Neutrophil (primary cell): ENCODE results near the gene INTS1.

Source experiments
- H3K27ac ChIP-seq: fragments of 200-600 bp; sonication (generic); 2 replicates; pipeline ENCODE4 v1.5.1; 2016; ENCODE audit warnings: mild to moderate bottlenecking, moderate library complexity
- H3K27me3 ChIP-seq: fragments of 200-600 bp; sonication (generic); 2 replicates; pipeline ENCODE4 v1.6.0; 2016; ENCODE audit warnings: mild to moderate bottlenecking
- H3K36me3 ChIP-seq: fragments of 200-600 bp; sonication (generic); 2 replicates; pipeline ENCODE4 v1.5.1; 2017
- H3K4me1 ChIP-seq, 2 experiments: fragments of 200-600 bp in 1 of 2; sonication (generic) in 1 of 2; 1 replicate in 1 of 2; 2 replicates in 1 of 2; pipeline versions ENCODE4 v1.5.1 to v1.6.1; 2013 to 2016; ENCODE audit warnings: low read depth in 1 of 2, low read length in 1 of 2, mild to moderate bottlenecking in 1 of 2, moderate library complexity in 1 of 2; ENCODE audit not compliant: control insufficient read depth in 1 of 2, insufficient read depth in 1 of 2
- H3K4me3 ChIP-seq, 2 experiments: fragments of 200-600 bp in 1 of 2; sonication (generic) in 1 of 2; 1 replicate in 1 of 2; 2 replicates in 1 of 2; pipeline ENCODE4 v1.5.1; 2013 to 2016; ENCODE audit warnings: low read depth in 1 of 2, low read length in 1 of 2, mild to moderate bottlenecking in 1 of 2, moderate library complexity in 1 of 2
- H3K9me3 ChIP-seq: fragments of 200-600 bp; sonication (generic); 2 replicates; pipeline ENCODE4 v1.5.1; 2016
- TF ChIP-seq, protein P1 (sequence below): fragments of 200-600 bp; sonication (generic); IDR thresholded peaks from 2 replicates; pipeline ENCODE4 v1.5.1; 2016; ENCODE audit warnings: antibody characterized with exemption

Gene INTS1

DNA sequence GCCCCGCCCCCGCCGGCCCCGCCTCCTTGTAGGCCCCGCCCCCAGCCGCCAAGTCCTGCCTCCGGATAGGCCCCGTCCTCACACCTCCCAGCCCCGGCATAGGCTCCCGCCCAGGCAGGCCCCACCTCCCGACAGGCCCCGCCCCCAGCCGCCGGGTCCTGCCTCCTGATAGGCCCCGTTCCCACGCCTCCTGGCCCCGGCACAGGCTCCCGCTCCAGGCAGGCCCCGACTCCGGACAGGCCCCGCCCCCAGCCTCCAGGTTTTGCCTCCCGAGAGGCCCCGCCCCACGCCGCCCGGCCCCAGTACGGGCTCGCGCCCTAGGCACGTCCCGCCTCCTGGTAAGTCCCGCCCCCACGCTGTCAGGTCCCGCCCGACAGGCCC, 44.7 kb downstream of the INTS1 start:
- H3K27ac ChIP-seq = peak overlapping the region; percentile 65
- no peaks in the 10 kb centered on the region for H3K27me3 ChIP-seq
- peak overlapping the region; percentile 77 to 83 for H3K4me3 ChIP-seq
- no peaks in the 10 kb centered on the region for H3K36me3 ChIP-seq
- no peaks in the 10 kb centered on the region for H3K9me3 ChIP-seq
- peaks cover 50 to 56% of the 10 kb centered on the region in 2 experiments for H3K4me1 ChIP-seq
- TF ChIP-seq, protein P1, sequence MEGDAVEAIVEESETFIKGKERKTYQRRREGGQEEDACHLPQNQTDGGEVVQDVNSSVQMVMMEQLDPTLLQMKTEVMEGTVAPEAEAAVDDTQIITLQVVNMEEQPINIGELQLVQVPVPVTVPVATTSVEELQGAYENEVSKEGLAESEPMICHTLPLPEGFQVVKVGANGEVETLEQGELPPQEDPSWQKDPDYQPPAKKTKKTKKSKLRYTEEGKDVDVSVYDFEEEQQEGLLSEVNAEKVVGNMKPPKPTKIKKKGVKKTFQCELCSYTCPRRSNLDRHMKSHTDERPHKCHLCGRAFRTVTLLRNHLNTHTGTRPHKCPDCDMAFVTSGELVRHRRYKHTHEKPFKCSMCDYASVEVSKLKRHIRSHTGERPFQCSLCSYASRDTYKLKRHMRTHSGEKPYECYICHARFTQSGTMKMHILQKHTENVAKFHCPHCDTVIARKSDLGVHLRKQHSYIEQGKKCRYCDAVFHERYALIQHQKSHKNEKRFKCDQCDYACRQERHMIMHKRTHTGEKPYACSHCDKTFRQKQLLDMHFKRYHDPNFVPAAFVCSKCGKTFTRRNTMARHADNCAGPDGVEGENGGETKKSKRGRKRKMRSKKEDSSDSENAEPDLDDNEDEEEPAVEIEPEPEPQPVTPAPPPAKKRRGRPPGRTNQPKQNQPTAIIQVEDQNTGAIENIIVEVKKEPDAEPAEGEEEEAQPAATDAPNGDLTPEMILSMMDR = peak; percentile 33

DNA sequence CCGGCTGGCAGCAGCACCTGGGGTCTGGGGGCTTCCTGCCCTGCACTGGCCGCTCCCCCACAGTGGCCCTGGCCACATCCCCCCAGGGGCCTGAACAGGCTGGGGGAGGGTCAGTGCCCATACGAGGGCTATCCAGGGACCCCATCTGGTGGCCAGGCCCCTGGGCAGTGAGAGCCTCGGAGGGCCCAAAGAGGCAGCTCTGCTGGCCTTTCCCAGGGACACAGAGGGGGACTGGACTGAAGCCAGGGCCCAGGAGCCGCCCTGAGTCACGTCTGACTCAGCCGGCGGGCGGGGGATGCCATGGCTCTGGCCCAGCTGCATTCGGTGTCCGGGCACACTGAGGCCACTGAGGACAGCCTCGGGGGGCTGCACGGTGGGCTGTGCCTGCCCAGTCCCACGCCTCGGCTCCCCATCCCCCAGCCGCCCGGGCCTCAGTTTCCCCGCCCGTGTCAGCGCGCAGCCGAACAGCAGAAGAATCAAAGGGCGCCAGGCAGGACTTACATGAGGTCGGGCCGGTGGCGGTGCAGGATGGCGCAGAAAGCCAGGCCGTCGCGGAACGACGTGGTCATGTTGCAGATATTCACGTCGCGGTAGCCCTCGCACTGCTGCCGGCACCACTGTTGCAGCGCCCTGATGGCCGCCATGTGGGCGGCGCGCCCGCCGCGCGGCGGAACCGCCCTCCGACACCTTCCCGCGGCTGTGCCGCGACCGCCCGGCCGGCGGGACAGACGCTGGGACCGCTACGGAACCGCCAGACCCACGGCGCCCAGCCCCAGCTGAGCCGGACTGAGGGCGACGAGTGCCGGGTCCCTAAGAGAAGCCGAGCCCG, 45.3 kb downstream of the INTS1 start, which contains the start of gene MICALL2:
MICALL2 (minus strand) TSS at position 788 of the 829 bp plus-strand sequence; CDS start at position 644, 144 bp downstream.
- Histone ChIP-seq H3K36me3 (no peaks in the 10 kb centered on the region), H3K4me3 (peak within 1 kb of the TSS; percentile 77 to 83), H3K9me3 (no peaks in the 10 kb centered on the region), H3K4me1 (peaks cover 50 to 56% of the 10 kb centered on the region in 2 experiments), H3K27ac (peak within 1 kb of the TSS; percentile 65), H3K27me3 (no peaks in the 10 kb centered on the region)
- TF ChIP-seq, protein P1 = no peak

DNA sequence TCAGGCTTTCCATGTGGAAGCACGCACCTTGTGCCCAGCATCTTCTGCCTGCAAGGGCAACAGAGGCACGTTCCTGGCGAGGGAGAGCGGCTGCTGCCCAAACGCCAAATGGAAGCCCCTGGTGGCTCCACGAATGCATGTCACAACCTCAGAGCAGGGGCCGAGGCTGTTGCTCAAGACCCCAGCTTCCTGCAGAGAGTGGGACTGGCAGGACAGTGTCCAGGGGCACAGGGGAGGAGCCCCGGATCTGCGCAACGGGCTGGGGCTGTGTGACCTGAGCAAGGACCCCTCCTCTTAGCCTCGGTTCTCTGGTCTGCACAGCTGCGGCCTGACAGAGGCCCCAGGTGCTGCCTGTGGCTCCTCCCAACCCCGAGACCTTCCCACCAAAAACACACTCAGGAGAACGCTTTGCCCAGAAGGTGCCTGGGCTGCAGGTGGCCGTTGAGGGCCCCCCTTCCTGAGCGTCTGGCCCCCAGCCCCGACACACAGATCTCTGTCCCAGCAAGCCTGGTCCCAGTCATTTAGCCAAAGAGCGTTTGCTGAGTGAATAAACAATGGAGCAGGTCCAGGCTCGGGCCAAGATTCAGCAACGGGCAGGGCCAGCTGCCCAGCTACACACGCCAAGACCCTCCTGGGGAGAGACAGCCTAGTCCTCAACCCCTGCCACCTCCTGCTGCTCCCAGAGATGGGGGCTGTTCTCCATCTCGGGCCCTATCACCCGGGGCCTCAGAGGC, 46.1 kb downstream of the INTS1 start:
- Histone ChIP-seq H3K4me1 (peaks cover 50 to 56% of the 10 kb centered on the region in 2 experiments), H3K27ac (no peak overlapping the region), H3K9me3 (no peaks in the 10 kb centered on the region), H3K27me3 (no peaks in the 10 kb centered on the region), H3K36me3 (no peaks in the 10 kb centered on the region), H3K4me3 (peak overlapping the region; percentile 77 to 83)
- TF ChIP-seq, protein P1 = no peak

- TF ChIP-seq, protein P1 = no peak
- H3K36me3 ChIP-seq = no peaks in the 10 kb centered on the region
- H3K27ac ChIP-seq = no peak overlapping the region
- H3K4me1 ChIP-seq = peaks cover 50 to 56% of the 10 kb centered on the region in 2 experiments
- H3K27me3 ChIP-seq = no peaks in the 10 kb centered on the region
- H3K4me3 ChIP-seq = peak overlapping the region in 1 of 2 experiments; percentile 77
- no peaks in the 10 kb centered on the region for H3K9me3 ChIP-seq
Measured at GRCh38 chr7:1457059-1457948, 46.9 kb downstream of the INTS1 start.

- no peaks in the 10 kb centered on the region for H3K36me3 ChIP-seq
- no peaks in the 10 kb centered on the region for H3K9me3 ChIP-seq
- TF ChIP-seq, protein P1 = no peak
- peak overlapping the region; percentile 22 for H3K27ac ChIP-seq
- H3K4me3 ChIP-seq = no peak overlapping the region
- H3K27me3 ChIP-seq = no peaks in the 10 kb centered on the region
- peaks cover 46 to 49% of the 10 kb centered on the region in 2 experiments for H3K4me1 ChIP-seq
Measured at GRCh38 chr7:1455955-1456354, 48.2 kb downstream of the INTS1 start.
